Stimulated activated CD4-positive, alpha-beta T cell treated with anti-CD3 and anti-CD28 coated beads, Interleukin-4, amount 100 ng/mL, for 48 hours (primary cell): ENCODE measurements around the gene SEPTIN12.
"Not testable (repeated sequence)": the region's sequence is repeated elsewhere in the genome, so short reads cannot be mapped to it uniquely, and the experiment has no call there.

Experiments
- DNase-seq, 2 donors: peaks; one replicate each; pipeline ENCODE4 v3.0.0-alpha.2; 2020; ENCODE audit warnings: low read depth in 2 of 2

The SEPTIN12 gene

GRCh38 chr16:4753227-4753626 is 34.9 kb downstream of the SEPTIN12 start:
- no peak for DNase-seq

GRCh38 chr16:4752351-4753100 is 35.6 kb downstream of the SEPTIN12 start:
- DNase-seq: no peak

- no peak for DNase-seq
These were observed 37.2 kb downstream of the SEPTIN12 start for GRCh38 chr16:4750896-4751295.

- DNase-seq: no peak
These were observed 38.4 kb downstream of the SEPTIN12 start for GRCh38 chr16:4749700-4750257.

- DNase-seq: no peak
These were observed 39.3 kb downstream of the SEPTIN12 start for GRCh38 chr16:4748682-4749411.

- DNase-seq: no peak
These were observed 40.1 kb downstream of the SEPTIN12 start for GRCh38 chr16:4747906-4748681.

GRCh38 chr16:4746991-4747574 is 41.1 kb downstream of the SEPTIN12 start:
- no peak for DNase-seq

GRCh38 chr16:4746215-4746614 is 41.9 kb downstream of the SEPTIN12 start:
- DNase-seq: no peak

- DNase-seq: no peak
These were observed 42.9 kb downstream of the SEPTIN12 start for GRCh38 chr16:4745274-4745569.

GRCh38 chr16:4744555-4745273 is 43.4 kb downstream of the SEPTIN12 start:
- DNase-seq: no peak

GRCh38 chr16:4743226-4743878 is 44.8 kb downstream of the SEPTIN12 start:
- DNase-seq: no peak

- not testable (repeated sequence) for DNase-seq
These were observed 49.8 kb downstream of the SEPTIN12 start for GRCh38 chr16:4738370-4738769.

- DNase-seq: no peak
These were observed 50.6 kb downstream of the SEPTIN12 start for GRCh38 chr16:4737545-4737944.

GRCh38 chr16:4736546-4736945 is 51.6 kb downstream of the SEPTIN12 start:
- DNase-seq: no peak

- peak; percentile 92 to 93 for DNase-seq
These were observed 53.2 kb downstream of the SEPTIN12 start for GRCh38 chr16:4734730-4735535.

GRCh38 chr16:4734063-4734729 is 53.9 kb downstream of the SEPTIN12 start, which contains the start of the genes ANKS3 and DNAAF8:
TSS of gene ANKS3 (minus strand) at chr16:4734271. CDS start at chr16:4730149, 4,122 bp downstream.
TSS of gene DNAAF8 (plus strand) at chr16:4734537. CDS start at chr16:4736515, 1,978 bp downstream.
- DNase-seq: peak; percentile 64 to 82

GRCh38 chr16:4733747-4734062 is 54.4 kb downstream of the SEPTIN12 start:
- no peak for DNase-seq

GRCh38 chr16:4733211-4733742 is 54.9 kb downstream of the SEPTIN12 start:
- DNase-seq: no peak

- no peak for DNase-seq
These were observed 58.3 kb downstream of the SEPTIN12 start for GRCh38 chr16:4729876-4730275.
